ENCODE measurements around the gene NEK10. TPM values are rescaled to one million over a fixed set of nuclear protein-coding genes. Genes with fewer than 3 reads are reported as not detected.

The NEK10 gene
- total RNA-seq, 1 donor from 2014 or later: 3.3 TPM

GRCh38 chr3:27138562-27138961 is 230.6 kb downstream of the NEK10 start:
- Mint-ChIP-seq H3K36me3 (ENCODE audit: insufficient read depth) (no peaks in the 10 kb centered on the region), H3K27me3 (no peaks in the 10 kb centered on the region), H3K4me1 (ENCODE audit: low read depth) (no peaks in the 10 kb centered on the region), H3K4me3 (ENCODE audit: low read depth) (no peak overlapping the region), H3K27ac (no peak overlapping the region), H3K9me3 (ENCODE audit: low read depth) (peaks cover 9% of the 10 kb centered on the region)
- DNase-seq (ENCODE audit: low spot score, unreplicated experiment): no peak
- TF ChIP-seq CTCF (IDR thresholded peaks at IDR 0.05; ENCODE audit: unreplicated experiment): no peak

GRCh38 chr3:27138005-27138404 is 231.2 kb downstream of the NEK10 start:
- DNase-seq (ENCODE audit: low spot score, unreplicated experiment): no peak
- TF ChIP-seq CTCF (IDR thresholded peaks at IDR 0.05; ENCODE audit: unreplicated experiment): no peak

GRCh38 chr3:27134171-27134796 is 234.9 kb downstream of the NEK10 start:
- peak; percentile 91 for TF ChIP-seq CTCF (IDR thresholded peaks at IDR 0.05; ENCODE audit: unreplicated experiment)
- DNase-seq (ENCODE audit: low spot score, unreplicated experiment): peak; percentile 50
- Mint-ChIP-seq H3K9me3 (ENCODE audit: low read depth) (peaks cover 8% of the 10 kb centered on the region), H3K27me3 (no peaks in the 10 kb centered on the region), H3K4me3 (ENCODE audit: low read depth) (no peak overlapping the region), H3K4me1 (ENCODE audit: low read depth) (peaks cover 13% of the 10 kb centered on the region), H3K27ac (no peak overlapping the region), H3K36me3 (ENCODE audit: insufficient read depth) (peaks cover 1% of the 10 kb centered on the region)

More at GRCh38 chr3:27138005-27138404, 231.2 kb downstream of the NEK10 start:
- Mint-ChIP-seq H3K4me1 (ENCODE audit: low read depth) (peaks cover 2% of the 10 kb centered on the region), H3K27me3 (no peaks in the 10 kb centered on the region), H3K27ac (no peak overlapping the region), H3K9me3 (ENCODE audit: low read depth) (peaks cover 9% of the 10 kb centered on the region), H3K36me3 (ENCODE audit: insufficient read depth) (no peaks in the 10 kb centered on the region), H3K4me3 (ENCODE audit: low read depth) (no peak overlapping the region)

- Mint-ChIP-seq H3K9me3 (ENCODE audit: low read depth) (peaks cover 8% of the 10 kb centered on the region), H3K4me1 (ENCODE audit: low read depth) (peaks cover 13% of the 10 kb centered on the region), H3K36me3 (ENCODE audit: insufficient read depth) (peaks cover 1% of the 10 kb centered on the region), H3K27me3 (no peaks in the 10 kb centered on the region), H3K27ac (peak overlapping the region; percentile 12), H3K4me3 (ENCODE audit: low read depth) (no peak overlapping the region)
- no peak for DNase-seq (ENCODE audit: low spot score, unreplicated experiment)
- TF ChIP-seq CTCF (IDR thresholded peaks at IDR 0.05; ENCODE audit: unreplicated experiment): no peak
Measured at GRCh38 chr3:27133060-27133459, 236.1 kb downstream of the NEK10 start.

GRCh38 chr3:27130796-27131195 is 238.4 kb downstream of the NEK10 start:
- Mint-ChIP-seq H3K9me3 (ENCODE audit: low read depth) (peaks cover 8% of the 10 kb centered on the region), H3K27me3 (no peaks in the 10 kb centered on the region), H3K4me3 (ENCODE audit: low read depth) (no peak overlapping the region), H3K4me1 (ENCODE audit: low read depth) (peaks cover 20% of the 10 kb centered on the region), H3K27ac (no peak overlapping the region), H3K36me3 (ENCODE audit: insufficient read depth) (peaks cover 1% of the 10 kb centered on the region)
- DNase-seq (ENCODE audit: low spot score, unreplicated experiment): no peak
- TF ChIP-seq CTCF (IDR thresholded peaks at IDR 0.05; ENCODE audit: unreplicated experiment): no peak

Measured in progenitor cell of endocrine pancreas (in vitro differentiated cells).